ENCODE data around the gene PRRG3. TPM values are rescaled to one million over a fixed set of nuclear protein-coding genes. Genes with fewer than 3 reads are reported as not detected.

PRRG3 gene
- total RNA-seq, 1 donor from 2014 or later: 1.4 TPM

GRCh38 chrX:151710457-151710856, 15.2 kb downstream of the PRRG3 start:
- no peaks in the 10 kb centered on the region for H3K4me1 ChIP-seq
- no peaks in the 10 kb centered on the region for H3K27me3 ChIP-seq
- TF ChIP-seq CTCF (IDR thresholded peaks at IDR 0.05): no peak
- H3K4me3 ChIP-seq: no peak overlapping the region
- no peaks in the 10 kb centered on the region for H3K9me3 ChIP-seq
- no peak overlapping the region for H3K27ac ChIP-seq
- no peaks in the 10 kb centered on the region for H3K36me3 ChIP-seq
- intact Hi-C loops (cut with DNase I): no loop called here
- DNase-seq: no peak
- ATAC-seq: no peak

GRCh38 chrX:151711154-151711553, 15.9 kb downstream of the PRRG3 start:
- H3K4me3 ChIP-seq: no peak overlapping the region
- no peaks in the 10 kb centered on the region for H3K27me3 ChIP-seq
- ATAC-seq (no peak), DNase-seq (no peak)
- intact Hi-C loops (cut with DNase I): no loop called here
- H3K36me3 ChIP-seq: no peaks in the 10 kb centered on the region
- H3K27ac ChIP-seq: no peak overlapping the region
- no peak for TF ChIP-seq CTCF (IDR thresholded peaks at IDR 0.05)
- H3K4me1 ChIP-seq: no peaks in the 10 kb centered on the region
- no peaks in the 10 kb centered on the region for H3K9me3 ChIP-seq

- H3K36me3 ChIP-seq: no peaks in the 10 kb centered on the region
- H3K4me1 ChIP-seq: no peaks in the 10 kb centered on the region
- no peak for TF ChIP-seq CTCF (IDR thresholded peaks at IDR 0.05)
- H3K9me3 ChIP-seq: no peaks in the 10 kb centered on the region
- no peak overlapping the region for H3K4me3 ChIP-seq
- H3K27me3 ChIP-seq: no peaks in the 10 kb centered on the region
- intact Hi-C loops (cut with DNase I): no loop called here
- DNase-seq (no peak), ATAC-seq (no peak)
- H3K27ac ChIP-seq: no peak overlapping the region
These were observed 16.5 kb downstream of the PRRG3 start for GRCh38 chrX:151711787-151712186.

GRCh38 chrX:151712253-151712652, 17.0 kb downstream of the PRRG3 start:
- no peak overlapping the region for H3K27ac ChIP-seq
- no peak for TF ChIP-seq CTCF (IDR thresholded peaks at IDR 0.05)
- no peaks in the 10 kb centered on the region for H3K27me3 ChIP-seq
- H3K4me1 ChIP-seq: no peaks in the 10 kb centered on the region
- DNase-seq (no peak), ATAC-seq (no peak)
- H3K9me3 ChIP-seq: no peaks in the 10 kb centered on the region
- no peak overlapping the region for H3K4me3 ChIP-seq
- no peaks in the 10 kb centered on the region for H3K36me3 ChIP-seq
- intact Hi-C loops (cut with DNase I): no loop called here

- DNase-seq (no peak), ATAC-seq (peak; percentile 35)
- no peaks in the 10 kb centered on the region for H3K4me1 ChIP-seq
- no peaks in the 10 kb centered on the region for H3K36me3 ChIP-seq
- intact Hi-C loops (cut with DNase I): no loop called here
- no peaks in the 10 kb centered on the region for H3K27me3 ChIP-seq
- TF ChIP-seq CTCF (IDR thresholded peaks at IDR 0.05): peak; percentile 30
- H3K27ac ChIP-seq: no peak overlapping the region
- H3K4me3 ChIP-seq: no peak overlapping the region
- no peaks in the 10 kb centered on the region for H3K9me3 ChIP-seq
These were observed 18.6 kb downstream of the PRRG3 start for GRCh38 chrX:151713849-151714248.

GRCh38 chrX:151714362-151714761, 19.1 kb downstream of the PRRG3 start:
- no peak for ATAC-seq

More at GRCh38 chrX:151714362-151714761, 19.1 kb downstream of the PRRG3 start:
- no peak overlapping the region for H3K4me3 ChIP-seq
- DNase-seq: no peak
- TF ChIP-seq CTCF (IDR thresholded peaks at IDR 0.05): no peak
- H3K27ac ChIP-seq: no peak overlapping the region
- H3K36me3 ChIP-seq: no peaks in the 10 kb centered on the region
- no peaks in the 10 kb centered on the region for H3K9me3 ChIP-seq
- no peaks in the 10 kb centered on the region for H3K4me1 ChIP-seq
- intact Hi-C loops (cut with DNase I): no loop called here
- no peaks in the 10 kb centered on the region for H3K27me3 ChIP-seq
